Measurements from ENCODE around the gene PARD3.
A peak's percentile ranks its signal among the peaks of the same experiment; 100 is the strongest.

Gene PARD3

DNA sequence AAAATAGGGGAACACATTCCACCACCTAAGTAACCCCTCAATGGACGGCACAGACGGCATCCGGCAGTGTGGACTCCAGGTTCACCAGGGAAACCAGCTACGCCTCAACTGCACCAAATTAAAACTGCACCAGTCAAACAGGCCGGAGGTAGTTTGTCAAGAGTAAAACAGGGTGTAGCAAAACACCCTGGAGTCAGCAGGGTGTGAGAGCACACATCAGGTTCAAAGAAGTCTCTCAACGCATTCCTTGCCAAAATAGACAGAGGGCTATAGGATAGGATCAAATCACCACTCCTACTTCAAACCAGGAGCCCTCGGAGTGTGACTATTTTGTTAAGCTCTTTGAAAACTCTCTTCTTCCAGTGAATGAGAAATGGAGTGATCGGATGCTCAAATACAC, 135.9 kb downstream of the PARD3 start:
- FAIRE-seq = no peak

- FAIRE-seq = no peak
Measured at GRCh38 chr10:34677591-34677990, 137.5 kb downstream of the PARD3 start.

DNA sequence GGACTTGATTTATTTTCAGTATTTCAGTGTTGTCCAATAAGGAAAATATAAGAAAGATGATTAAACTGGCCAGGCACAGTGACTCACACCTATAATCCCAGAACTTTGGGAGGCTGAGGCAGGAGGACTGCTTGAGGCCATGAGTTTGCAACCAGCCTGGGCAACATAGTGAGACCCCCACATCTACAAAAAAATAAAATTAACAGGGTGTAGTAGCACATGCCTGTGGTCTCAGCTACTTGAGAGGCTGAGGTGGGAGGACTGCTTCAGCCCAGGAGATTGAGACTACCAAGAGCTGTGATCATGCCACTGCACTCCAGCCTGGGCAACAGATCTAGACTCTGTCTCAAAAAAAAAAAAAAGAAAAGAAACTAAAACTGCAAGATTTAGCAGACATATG, 138.0 kb downstream of the PARD3 start:
- FAIRE-seq = no peak

- FAIRE-seq = no peak
Measured at GRCh38 chr10:34674176-34674575, 140.9 kb downstream of the PARD3 start.

GRCh38 chr10:34670081-34670480, 145.0 kb downstream of the PARD3 start:
- FAIRE-seq = no peak

DNA sequence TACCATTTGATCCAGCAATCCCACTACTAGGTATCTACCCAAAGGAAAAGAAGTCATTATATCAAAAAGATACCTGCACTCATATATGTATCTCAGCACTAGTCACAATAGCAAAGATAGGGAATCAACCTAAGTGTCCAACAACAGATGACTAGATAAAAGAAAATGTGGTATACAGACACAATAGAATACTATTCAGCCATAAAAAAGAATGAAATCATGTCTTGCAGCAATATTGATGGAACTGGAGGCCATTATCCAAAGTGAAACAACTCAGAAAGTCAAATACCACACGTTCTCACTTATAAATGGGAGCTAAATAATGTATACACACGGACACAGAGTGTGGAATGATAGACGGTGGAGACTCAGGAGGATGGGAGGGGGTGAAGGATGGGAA, 146.0 kb downstream of the PARD3 start:
- no peak for FAIRE-seq

DNA sequence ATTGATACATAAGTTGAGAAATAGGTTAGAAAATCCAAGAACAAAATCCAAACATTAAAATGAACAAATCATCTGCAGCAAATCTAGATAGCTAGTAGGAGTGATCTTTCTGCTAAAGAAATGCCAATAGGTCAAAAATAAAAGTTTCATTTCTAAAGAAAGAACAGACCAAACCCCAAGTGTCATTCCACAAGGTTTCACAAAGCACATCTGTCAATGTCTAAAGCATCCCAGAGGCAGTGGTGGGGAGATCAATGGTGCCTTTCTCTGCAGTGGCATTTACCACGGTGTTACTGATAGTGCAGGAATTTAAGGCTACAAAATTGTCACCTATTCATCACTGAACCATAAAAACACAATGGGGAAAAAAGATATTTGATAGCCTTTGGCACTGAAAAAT, 147.9 kb downstream of the PARD3 start:
- FAIRE-seq = no peak

GRCh38 chr10:34666008-34666704, 148.9 kb downstream of the PARD3 start:
- peak; percentile 69 for FAIRE-seq

- FAIRE-seq = no peak
Measured at GRCh38 chr10:34664706-34665105, 150.4 kb downstream of the PARD3 start.

- FAIRE-seq = no peak
Measured at GRCh38 chr10:34661580-34661979, 153.5 kb downstream of the PARD3 start.

DNA sequence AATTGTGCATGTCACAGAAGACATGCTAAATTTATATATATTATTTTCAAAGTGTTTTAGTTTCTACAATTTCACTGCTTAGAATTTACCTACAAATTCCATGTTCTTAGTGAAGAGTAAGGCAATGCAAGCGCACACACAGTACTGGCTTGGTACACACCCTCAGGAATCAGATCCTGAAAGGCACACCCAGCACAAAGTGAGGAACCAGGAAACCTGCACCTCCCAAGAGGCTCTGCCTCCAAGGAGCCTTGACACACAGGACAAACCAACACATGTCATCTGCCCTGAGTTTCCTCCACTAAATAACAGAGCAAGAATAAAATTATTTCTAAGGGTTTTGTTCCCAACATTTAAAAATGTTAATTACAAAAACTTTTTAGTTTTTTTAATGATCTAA, 156.2 kb downstream of the PARD3 start:
- FAIRE-seq = no peak

- FAIRE-seq = no peak
Measured at GRCh38 chr10:34656661-34657060, 158.4 kb downstream of the PARD3 start.

DNA sequence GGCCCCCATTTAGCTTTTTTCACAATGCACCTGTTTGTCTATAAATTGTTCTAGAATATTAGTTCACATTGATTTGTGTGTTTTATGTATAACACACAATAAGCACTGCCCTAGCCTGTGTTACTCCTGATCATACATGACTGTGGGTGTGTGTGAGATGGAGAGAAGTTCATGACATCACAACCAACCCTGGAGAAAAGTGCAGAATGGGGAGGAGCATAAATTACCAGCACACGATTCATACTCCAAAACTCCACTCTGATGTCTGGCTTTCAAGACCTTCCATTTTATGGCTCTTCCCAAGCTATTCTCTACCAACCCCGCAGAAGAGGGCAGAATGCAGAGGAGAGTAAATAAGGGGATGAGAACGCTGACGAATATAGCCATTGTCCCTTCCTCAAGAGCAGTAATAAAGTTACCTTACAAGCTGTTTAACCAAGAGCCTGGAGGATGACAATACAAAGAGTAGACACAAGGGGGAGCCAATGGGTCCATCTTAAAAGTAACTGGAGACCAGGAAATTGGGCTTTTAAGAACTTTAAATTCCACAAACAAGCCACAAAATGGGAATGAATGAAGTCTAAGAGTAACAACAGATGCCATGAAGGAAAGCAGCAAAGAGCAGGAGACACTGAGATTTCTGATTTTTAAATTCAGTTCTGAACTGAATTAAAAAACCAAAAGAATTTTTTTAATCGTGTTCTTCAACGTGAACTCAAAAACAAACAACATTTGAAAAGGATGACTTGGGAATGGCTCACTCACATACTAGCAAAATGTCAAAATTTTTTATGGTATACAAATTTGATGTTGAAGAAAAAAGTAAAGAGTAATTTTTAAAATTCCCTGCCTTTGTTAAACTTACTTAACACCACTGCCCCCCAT, 159.6 kb downstream of the PARD3 start:
- peak; percentile 23 for FAIRE-seq

DNA sequence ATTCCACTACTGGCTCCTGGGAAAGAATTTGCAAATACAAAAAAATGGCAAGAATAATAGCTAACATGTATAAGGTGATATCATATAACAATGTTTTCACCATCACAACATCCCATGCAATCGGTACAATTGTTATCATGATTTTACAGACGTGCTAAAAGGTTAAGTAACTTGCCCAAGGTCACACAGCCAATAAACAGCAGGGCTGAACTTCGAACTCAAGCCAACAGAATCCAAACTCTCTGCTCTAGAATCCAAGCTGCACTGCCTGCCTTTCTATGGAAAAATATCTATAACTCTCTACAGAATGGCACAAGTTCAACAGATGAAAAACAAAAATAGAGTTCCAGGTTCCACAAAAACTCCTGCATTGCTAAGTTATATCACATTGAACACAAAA, 160.9 kb downstream of the PARD3 start:
- no peak for FAIRE-seq

DNA sequence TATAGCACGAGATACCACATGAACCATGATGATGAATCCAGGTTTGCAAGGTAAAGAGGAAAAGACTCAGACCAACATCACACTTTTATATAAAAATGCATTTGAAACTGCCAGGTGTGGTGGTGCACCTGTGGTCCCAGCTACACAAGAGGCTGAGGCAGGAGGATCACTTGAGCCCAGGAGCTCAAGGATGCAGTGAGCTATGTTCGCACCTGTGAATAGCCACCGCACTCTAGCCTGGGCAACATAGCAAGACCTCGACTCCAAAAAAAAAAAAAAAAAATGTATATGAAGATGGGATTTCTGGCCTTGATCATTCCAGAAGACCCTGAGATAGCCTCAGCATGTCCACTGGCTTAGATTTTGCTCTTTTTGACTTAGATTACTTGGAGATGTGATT, 161.6 kb downstream of the PARD3 start:
- FAIRE-seq = no peak

DNA sequence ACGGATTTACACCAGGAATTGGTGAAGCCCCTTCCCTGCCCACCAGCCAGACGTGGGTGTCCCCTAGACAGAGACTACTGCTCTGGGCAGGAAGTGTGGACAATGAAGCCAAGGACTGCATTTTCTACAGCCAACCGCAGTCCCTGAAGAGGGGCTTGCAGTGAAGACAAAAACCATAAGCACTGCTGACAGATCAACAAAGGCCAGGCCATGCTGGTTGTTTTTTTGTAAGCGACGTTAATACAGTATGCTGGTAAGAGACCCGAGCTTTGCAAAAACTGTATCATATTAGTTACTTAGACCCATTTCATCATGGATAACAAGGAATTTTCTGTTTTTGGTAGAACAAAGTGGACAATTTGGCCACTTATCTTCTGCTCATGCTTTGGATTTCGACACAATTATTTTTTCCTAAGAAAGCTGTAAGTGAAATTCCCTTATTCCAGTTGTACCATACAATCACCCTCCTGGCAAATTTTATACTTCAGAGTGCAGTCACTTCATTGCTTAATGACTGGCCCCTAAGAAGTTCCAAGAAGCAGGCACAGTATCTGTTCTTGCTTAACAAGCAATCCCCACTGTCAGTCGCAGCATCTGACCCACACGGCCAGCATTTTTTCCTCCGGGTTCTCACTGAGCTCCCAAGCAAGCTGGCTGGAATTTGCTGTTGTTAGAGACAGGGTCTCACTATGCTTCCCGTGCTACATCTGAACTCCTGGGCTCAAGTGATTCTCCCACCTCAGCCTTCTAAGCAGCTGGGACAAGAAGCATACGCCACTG, 163.5 kb downstream of the PARD3 start:
- FAIRE-seq = no peak

DNA sequence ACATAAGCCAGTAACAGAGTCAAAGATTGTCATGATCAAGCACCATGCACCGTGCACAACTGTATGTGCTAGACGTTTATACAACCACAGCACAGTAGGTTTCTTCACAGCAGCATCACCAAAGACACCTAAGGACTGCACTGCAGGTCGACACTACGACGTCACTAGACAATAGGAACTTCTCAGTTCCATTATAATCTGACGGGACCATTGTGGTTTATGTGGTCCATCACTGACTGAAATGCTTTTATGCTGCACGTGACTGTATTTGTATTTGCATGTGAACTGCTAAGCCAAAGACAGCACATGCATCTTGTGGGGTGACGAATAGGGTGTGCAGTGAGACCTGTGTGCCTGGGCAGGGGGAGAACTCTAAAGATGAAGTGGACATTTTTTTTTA, 164.9 kb downstream of the PARD3 start:
- FAIRE-seq = no peak

- no peak for FAIRE-seq
Measured at GRCh38 chr10:34649385-34649784, 165.7 kb downstream of the PARD3 start.

- no peak for FAIRE-seq
Measured at GRCh38 chr10:34648919-34649318, 166.2 kb downstream of the PARD3 start.

GRCh38 chr10:34647875-34648865, 166.9 kb downstream of the PARD3 start:
- FAIRE-seq = peak; percentile 63

GRCh38 chr10:34647160-34647559, 167.9 kb downstream of the PARD3 start:
- no peak for FAIRE-seq

- no peak for FAIRE-seq
Measured at GRCh38 chr10:34646331-34646730, 168.8 kb downstream of the PARD3 start.
